NCI-H128 (cell line): ENCODE measurements around the gene DIP2C.

Experiments used
- DNase-seq: peaks from one replicate; lab custom pipeline; 2025; ENCODE audit not compliant: unreplicated experiment; lab: John Stamatoyannopoulos, UW

DIP2C gene

DNA sequence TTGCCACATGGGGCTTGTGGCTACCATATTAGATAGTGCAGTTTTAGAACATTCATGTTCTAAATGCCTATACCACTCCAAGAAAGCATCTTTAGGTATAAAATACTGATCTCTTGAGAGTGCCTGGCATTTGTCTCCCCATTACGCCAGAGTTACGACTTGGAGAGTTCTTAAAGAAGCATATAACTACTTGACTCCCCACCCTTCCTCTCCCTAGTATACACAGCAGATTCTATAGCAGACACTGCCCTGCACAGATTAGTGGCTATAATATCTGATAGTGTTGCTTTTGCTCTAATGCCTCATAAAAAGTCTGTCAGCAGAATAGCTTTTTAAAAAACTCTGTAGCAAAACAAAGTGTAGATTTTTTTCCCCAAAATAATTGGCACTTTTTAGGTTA, 463.4 kb downstream of the DIP2C start:
- no peak for DNase-seq

- no peak for DNase-seq
Measured at GRCh38 chr10:224571-224970, 464.9 kb downstream of the DIP2C start.
